GM19395 (cell line): ENCODE data around the gene DNAAF5.
"Not testable (repeated sequence)": the region's sequence is repeated elsewhere in the genome, so short reads cannot be mapped to it uniquely, and the experiment has no call there.

Experiments
- ATAC-seq: cut with Tn5 transposase; IDR thresholded peaks from one replicate; pipeline ENCODE4 v1.9.1; 2021; ENCODE audit warnings: mild to moderate bottlenecking, moderate library complexity; ENCODE audit not compliant: unreplicated experiment

Gene DNAAF5

DNA sequence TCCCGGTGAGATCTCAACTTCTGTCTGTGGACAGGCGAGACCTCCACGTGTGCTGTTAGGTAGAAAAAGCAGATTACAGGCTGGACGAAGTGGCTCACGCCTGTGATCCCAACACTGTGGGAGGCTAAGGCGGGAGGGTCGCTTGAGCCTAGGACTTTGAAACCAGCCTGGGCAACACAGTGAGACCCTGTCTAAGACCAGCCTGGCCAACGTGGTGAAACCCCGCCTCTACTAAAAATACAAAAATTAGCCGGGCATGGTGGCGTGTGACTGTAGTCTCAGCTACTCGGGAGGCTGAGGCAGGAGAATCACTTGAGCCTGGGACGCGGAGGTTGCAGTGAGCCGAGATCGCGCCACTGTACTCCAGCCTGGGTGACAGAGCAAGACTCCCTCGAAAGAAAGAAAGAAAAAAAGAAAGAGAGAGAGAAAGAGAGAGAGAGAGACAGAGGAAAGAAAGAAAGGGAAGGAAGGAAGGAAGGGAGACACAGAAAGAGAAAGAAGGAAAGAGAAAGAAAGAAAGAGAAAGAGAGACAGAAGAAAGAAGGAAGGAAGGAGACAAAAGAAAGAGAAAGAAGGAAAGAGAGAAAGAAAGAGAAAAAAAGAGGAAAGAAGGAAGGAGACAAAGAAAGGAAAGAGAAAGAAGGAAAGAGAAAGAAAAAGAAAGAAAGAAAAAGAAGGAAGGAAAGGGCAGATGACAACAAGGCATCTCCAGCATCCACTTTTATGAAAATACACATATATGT is 76.2 kb downstream of the DNAAF5 start:
- no peak for ATAC-seq

DNA sequence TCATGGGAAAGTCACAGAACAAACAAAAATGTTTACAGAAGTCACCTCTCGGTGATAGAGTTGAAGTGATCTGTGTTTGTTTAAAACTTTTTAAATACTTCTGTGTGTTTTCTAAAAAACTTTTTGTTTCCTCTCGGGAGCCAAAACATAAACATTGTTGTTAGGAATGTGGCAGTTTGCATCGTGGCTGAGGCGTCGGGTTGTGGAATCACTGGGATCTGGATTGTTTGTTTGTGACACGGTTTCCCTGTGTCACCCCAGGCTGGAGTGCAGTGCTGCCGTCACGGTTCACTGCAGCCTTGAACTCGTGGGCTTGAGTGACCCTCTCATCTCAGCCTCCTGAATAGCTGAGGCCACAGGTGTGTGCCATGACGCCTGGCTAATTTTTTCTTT is 76.7 kb downstream of the DNAAF5 start:
- ATAC-seq: no peak

DNA sequence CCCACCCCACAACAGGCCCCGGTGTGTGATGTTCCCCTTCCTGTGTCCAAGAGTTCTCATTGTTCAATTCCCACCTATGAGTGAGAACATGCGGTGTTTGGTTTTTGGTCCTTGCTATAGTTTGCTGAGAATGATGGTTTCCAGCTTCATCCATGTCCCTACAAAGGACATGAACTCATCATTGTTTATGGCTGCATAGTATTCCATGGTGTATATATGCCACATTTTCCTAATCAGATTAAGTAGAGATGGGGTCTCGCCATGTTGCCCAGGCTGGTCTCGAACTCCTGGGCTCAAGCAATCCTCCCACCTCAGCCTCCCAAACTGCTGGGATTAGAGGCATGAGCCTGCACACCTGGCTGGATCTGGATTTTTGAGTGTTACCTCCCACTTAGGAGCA is 77.3 kb downstream of the DNAAF5 start:
- not testable (repeated sequence) for ATAC-seq

DNA sequence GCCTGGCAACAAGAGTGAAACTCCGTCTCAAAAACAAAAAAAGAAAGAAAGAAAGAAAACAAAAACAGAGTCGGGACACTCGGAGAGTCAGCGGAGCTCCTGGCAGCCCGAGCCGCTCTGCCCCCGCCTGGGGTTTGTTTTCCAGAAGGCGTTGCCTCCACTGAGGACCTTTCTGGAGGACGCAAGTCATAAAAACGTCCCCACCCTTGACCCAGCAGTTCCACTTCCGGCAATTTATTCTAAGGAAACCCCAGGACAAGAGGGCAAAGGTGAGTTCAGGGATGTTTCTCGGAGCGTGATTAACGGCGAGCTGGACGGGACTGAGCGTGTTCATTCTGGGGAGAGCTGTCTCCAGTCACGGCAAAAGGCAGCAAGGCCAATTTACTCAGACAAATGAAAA is 78.8 kb downstream of the DNAAF5 start:
- no peak for ATAC-seq

DNA sequence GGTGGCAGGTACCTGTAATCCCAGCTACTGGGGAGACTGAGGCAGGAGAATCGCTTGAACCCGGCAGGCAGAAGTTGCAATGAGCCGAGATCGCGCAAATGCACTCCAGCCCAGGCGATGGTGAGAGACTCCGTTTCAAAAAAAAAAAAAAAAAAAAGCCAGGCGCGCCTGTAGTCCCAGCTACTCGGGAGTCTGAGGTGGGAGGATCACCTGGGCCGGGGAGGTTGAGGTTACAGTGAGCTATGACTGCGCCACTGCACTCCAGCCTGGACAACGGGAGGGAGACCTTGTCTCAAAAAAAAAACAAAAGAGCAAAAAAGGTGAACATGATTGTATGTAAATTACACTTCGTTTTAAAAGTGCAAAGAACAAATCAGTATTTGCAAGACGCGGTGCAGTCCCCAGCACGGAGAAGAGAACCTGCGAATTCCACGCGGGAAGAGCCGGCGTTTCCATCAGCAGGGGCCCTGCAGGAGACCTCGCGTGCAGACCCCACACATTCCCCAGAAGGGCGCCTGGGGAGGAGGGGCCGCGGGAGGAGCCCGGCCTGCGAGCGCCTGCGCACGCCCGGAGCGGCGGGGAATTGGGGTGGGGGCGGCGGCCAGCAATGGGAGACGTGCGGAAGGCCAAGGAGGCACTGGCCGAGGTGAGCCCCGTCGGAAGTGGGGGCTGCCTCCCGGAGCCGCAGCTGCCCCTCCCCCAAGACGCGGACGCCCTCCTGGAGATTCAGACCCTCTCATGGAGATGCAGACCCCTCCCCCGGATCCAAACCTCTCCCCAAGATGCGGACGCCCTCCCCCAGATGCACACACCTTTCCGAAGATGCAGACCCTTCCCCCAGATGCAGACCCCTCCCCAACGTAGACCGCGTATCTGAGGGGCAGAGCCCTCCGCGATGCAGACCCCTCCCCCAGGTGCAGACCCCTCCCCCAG is 89.1 kb downstream of the DNAAF5 start:
- ATAC-seq: no peak

DNA sequence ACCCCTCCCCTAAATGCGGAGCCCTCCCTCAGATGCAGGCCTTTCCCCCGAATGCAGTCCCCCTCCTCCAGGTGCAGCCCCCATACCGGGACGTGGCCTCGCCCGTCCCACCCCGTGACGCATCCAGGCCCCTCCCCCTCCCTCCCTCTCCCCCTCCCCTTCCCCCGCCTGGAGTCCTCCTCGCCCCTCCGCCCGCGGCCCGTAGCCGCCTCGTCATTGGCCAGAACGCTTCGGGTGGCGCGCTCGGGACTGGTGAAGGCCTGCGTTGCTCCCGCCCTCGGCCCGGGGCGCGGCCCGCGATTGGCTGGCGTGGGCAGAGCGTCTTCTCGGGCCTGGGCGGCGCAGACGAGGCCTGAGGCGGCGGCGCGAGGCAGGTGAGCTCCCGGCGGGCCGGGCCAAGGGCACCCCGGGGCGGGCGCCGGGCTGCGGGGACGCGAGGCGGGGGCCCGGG is 89.8 kb downstream of the DNAAF5 start:
- peak; percentile 80 for ATAC-seq

DNA sequence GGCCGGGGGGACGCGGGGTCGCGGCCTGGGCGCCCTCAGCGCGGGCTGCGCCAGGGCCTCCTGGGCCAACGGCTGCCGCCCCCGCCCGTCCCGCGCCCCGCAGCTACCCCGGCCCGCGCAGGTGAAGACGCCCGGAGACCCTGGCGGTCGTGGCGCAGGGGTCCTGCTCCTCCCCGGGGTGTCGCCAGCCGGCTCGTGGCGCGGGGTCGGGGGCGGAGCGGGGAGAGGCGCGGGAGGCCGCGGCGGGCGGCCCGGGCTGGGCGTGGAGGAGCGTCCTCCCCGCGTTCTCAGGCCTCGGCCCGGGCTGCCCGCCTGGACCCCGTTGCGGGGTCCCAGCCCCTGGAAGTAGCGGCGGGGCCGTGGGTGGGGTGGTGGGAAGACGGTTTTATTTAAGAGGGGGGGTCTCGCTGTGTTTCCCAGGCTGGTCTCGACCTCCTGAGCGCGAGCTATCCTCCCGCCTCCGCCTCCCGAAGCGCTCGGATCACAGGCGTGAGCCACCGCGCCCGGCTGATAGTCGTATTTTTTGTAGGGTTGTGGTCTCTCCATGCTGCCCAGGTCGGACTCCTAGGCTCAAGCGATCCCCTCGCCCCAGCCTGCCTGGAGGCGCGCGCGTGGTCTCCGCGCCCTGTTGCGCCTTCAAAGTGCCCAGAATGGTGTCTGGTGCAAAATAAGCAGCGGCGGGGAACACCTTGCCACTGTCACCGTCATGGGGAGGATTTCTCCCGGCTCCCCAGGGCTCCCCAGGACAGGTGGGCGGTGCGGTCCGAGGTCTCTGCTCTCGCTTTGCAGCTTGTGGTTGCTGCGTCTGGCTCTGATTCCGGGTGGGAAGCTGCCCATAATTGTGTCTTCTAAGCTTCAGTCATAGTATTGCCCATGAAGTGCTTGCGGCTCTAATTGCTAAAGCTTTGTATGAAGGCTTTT is 90.5 kb downstream of the DNAAF5 start:
- ATAC-seq: peak; percentile 16

DNA sequence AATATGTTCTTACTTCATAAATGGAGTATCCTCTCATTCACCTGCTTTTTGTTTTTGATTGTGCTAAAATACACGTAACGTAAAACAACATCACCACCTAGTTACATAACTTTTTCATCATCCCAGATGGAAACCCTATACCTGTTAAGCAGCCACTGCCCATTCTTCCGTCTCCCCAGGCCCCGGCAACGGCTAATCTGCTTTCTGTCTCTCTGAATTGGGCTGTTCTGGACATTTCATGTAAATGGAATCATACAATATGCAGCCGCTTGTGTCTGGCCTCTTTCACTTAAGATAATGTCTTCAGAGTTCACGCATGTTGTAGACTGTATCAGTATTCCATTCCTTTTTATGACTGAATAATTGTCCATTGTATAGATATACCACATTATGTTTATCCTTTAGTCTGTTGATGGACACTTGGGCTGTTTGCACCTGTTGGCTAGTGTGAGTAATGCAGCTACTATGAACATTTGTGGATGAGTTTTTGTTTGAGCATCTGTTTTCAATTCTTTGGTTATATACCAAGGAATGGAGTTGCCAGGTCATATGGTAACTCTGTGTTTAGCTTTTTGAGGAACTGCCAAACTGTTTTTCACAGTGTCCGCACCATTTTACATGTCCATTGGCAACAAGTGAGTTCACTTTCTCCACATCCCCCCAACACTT is 91.7 kb downstream of the DNAAF5 start:
- no peak for ATAC-seq

DNA sequence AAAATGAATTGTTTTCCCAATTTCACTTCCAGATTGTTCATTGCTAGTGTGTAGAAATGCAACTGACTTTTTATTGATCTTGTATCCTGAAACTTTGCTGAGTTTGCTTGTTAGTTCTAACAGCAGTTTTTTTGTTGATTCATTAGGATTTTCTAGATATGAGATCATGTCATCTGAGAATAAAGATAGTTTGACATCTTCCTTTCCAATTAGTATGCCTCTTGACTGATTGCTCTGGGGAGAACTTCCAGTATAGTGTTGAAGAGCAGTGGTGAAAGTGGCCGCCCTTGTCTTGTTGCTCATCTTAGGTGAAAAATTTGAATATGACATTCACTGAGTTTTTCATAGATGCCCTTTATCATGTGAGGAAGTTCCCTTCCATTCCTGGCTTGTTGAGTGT is 93.8 kb downstream of the DNAAF5 start:
- ATAC-seq: no peak

DNA sequence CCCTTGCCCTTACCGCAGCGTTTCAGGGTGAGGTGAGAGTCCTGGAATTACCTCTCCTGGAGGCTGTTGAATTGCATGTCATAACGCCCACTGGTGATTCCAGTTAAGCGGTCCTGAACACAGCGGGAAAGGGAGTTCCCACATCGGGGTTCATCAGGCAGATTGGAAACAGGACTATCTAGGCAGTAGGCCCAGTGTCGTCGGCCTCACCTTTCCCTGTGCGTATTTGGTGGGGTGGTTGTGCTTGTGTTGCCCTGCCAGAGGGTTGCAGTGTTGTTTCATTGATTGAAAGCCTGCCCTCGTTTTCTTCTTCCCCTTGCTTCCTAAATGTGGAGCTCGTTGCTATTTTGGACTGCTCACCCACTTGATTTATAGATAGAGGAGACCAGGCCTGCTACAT is 95.2 kb downstream of the DNAAF5 start:
- ATAC-seq: no peak

DNA sequence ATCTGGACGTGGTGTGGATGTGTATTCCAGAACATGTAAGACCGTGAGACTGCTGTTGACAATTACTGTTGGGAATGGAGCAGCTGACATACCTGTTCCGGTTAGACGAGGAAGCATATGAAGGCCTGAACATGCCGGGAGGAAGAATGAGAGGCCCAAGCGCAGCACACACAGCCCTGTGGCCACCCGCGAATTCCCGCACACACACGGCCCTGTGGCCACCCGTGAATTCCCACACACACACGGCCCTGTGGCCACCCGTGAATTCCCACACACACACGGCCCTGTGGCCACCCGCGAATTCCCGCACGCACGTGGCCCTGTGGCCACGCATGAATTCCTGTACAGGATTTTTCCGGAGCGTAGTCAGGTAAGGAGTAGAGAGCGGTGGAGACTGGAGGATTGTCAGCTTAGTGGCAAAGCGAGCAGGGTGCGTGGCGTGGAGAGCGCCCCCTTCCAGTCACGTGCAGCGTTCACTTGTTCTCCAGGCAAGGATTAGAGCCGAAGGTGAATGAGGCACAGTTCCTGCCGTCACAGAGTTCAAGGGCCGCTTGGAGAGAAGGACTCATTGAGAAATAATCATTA is 96.3 kb downstream of the DNAAF5 start:
- no peak for ATAC-seq

DNA sequence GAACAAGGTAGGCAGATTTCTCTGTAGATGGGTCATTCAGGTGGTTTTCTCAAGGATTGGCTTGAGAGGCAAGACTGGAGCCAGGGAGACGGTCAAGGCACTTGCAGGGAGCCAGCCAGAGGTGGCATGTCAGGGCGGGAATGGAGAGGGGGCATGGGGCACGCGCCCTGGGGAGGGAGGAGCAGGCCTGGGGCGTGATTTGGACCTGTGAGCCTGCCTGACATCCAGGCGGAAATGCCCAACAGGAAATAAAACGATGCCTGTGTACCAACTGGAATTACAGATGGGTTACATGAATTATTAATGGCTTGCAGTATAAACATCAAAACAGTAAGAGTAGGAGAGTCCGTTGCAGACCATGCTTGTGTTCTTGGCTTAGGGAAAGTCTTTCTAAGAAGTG is 97.2 kb downstream of the DNAAF5 start:
- ATAC-seq: no peak

DNA sequence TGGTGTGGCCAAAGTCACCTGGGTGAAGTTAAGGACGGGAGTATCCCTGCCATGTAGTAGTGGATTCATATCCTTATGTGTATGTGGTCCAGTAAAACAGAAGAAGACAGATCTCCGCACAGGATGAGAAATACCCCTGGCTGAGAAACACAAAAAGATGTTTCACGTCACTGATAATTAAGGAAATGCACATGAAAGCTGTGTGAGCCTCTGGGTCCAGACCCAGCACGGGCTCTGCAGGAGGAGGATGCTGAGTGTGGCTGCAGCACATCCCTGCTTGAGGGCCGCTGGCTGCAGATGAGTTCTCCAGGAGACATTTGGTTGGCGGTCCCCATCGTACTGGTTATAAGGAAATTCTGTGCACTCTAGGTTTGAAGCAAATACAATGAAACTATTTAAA is 97.6 kb downstream of the DNAAF5 start:
- no peak for ATAC-seq

DNA sequence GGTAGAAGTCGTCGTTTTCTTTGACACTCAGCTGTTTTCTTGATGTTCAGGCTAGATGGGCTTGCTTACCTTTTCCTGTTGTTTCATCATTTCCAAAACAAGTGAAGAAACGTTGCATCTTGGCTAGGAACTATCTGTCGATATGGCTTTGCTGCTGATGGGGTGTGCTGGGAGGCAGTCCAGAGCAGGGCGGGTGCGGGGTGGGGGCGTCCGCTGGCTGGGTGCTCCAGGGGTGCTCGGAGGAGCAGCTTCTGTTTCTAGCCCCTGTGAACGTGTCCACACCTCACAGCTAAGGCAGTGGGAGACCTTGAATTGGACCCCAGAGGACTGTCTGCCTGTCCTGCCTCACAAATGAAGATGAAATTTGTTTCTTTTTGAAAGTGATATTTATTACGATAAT is 98.2 kb downstream of the DNAAF5 start:
- ATAC-seq: no peak

DNA sequence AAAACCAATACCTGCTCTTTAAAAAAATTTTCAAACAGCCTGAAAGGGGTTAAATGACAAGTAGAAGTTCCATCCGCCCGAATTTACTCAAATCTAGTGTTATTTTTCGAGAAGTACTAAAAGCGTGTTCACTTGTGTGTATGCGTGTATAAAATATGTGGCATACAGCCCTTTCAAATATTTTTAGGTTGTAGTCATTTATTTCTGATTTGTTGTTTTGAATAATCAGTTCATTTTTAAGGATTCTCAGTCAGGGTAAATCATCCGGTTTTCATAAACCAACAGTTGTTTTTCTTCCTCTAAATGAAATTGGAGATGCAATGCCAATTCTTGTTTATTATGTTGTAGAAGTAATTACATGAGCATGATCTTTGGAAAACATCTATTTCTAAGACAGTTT is 98.9 kb downstream of the DNAAF5 start:
- no peak for ATAC-seq

DNA sequence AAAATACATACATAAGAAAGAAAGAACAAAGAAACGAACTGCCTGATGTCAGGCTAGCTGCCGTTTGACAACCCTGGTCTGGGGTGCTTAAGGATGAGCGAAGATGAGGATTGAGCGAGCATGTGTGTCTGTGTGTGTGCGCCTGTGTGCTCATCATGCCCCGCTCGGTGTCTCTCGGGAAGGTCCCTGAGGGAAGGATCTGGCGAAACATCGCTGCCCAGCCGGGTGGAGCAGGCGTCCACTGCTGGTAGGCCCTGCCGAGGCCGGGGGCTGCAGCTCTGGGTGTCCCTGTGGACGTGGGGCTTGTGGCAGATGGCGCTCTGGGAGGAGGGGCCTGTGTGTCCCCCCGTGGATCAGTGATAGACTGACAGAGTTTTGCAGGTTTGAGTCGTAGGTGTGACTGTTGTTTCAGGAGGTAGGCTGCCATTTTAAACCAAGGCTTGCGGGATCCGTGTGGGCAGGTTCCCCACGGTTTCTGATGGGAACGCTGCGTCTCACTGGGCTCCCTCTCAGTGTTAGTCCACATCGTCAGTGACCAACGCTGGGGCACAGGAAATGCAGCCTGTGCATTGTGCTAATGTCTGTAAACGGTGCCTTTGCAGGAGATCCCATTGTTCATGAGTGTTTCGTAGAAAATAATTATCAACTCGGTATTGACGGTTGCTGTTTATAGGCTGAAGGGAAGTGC is 99.9 kb downstream of the DNAAF5 start:
- no peak for ATAC-seq

DNA sequence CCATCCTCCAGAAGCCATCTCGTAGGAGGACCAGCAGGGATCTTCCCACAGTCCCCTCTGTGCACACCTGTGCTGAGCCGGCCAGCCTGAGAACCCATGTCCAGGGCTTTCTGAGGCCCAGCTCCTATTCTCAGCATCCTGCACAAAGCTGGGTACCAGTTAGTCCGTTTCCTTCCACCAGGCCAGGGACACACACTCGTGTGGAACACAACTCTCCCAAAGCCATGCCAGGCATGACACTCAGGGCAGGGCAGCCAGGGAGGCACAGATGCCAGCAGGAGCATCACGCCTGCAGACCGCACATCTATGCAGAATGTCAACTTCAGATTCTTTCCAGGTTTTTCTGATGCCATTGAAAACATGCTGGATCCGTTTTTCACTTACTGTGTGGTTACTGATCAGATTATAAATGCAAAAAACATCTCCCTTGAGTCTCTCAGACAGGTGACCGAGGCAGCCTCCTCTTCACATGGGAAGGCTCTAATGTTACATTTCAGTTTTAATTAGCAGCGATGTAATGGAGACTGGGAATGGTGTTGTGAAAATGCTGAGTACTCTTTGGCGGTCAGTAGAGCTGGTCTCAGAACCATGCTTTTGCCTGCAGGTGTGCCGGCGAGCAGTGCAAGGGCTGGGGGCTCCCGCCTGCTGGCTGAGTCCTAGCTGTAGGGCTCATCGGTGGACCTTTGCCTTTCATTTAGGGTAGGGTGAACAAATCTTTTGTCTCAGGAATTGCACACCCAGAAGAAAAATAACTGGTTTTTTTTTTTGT is 102.5 kb downstream of the DNAAF5 start:
- no peak for ATAC-seq

DNA sequence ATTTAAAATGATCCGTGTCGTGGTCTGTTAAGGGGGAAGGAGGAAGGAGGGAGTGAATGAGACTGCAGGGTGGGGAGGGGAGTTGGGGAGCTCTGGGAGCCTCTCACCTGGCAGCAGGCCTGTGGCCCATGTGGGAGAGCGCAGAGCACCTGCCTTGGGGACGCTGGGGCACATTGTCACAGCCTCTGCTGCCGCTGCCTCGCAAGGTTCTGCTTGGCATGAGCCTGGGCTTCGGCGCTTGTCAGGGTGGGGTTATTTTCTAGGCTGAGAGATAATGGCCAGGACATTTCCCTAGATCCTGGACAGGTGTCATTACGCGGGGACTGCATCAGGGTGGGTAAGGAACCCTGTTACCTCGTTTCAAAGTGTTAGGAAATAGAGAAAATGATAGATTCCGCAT is 103.6 kb downstream of the DNAAF5 start:
- no peak for ATAC-seq
